ENCODE measurements around the gene DDX56. TPM values are rescaled to one million over a fixed set of nuclear protein-coding genes. Genes with fewer than 3 reads are reported as not detected.
"Not testable (repeated sequence)": the region's sequence is repeated elsewhere in the genome, so short reads cannot be mapped to it uniquely, and the experiment has no call there.

The DDX56 gene
- total and polyA plus RNA-seq, 7 donors: 38.1 to 85.8 (median 56.3) TPM

DNA sequence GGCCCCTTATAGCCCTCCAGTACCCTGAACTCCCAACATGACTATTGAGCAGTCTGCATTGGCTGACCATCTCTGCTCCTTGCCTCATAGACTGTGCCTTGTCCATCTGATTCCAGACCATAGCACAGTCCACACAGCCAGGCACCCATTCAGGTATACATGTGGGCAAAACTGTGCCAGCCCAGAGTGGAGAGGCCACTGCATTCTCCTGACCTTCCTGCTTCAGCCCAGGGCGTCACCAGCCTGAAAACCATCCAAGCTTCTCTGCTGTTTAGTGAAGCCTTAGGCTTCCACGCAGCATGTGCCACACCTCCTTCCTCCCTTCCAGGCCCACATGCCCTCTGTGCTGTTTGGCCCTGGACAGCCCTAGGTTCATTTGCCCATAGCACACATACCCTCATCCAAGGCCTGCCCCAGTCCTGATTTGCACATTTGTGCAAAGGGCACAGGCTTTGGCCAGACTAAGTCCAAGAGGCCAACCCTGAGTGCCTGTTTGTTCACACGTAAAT is 10.5 kb downstream of the DDX56 start:
- DNase-seq (no peak), ATAC-seq (no peak)
- TF ChIP-seq, protein P1, sequence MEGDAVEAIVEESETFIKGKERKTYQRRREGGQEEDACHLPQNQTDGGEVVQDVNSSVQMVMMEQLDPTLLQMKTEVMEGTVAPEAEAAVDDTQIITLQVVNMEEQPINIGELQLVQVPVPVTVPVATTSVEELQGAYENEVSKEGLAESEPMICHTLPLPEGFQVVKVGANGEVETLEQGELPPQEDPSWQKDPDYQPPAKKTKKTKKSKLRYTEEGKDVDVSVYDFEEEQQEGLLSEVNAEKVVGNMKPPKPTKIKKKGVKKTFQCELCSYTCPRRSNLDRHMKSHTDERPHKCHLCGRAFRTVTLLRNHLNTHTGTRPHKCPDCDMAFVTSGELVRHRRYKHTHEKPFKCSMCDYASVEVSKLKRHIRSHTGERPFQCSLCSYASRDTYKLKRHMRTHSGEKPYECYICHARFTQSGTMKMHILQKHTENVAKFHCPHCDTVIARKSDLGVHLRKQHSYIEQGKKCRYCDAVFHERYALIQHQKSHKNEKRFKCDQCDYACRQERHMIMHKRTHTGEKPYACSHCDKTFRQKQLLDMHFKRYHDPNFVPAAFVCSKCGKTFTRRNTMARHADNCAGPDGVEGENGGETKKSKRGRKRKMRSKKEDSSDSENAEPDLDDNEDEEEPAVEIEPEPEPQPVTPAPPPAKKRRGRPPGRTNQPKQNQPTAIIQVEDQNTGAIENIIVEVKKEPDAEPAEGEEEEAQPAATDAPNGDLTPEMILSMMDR (IDR thresholded peaks at IDR 0.05): no peak
- Histone ChIP-seq H3K27ac (no peak overlapping the region), H3K36me3 (ENCODE audit: insufficient read depth in 1 of 2, low read depth in 1 of 2) (peaks cover 5 to 46% of the 10 kb centered on the region in 2 donors), H3K4me3 (no peak overlapping the region), H3K9me3 (no peaks in the 10 kb centered on the region), H3K4me1 (peaks cover 7% of the 10 kb centered on the region), H3K27me3 (ENCODE audit: insufficient read depth in 3 of 3, low read length in 2 of 3) (no peaks in the 10 kb centered on the region)
- 76 to 85% (median 76%) methylated on average over 3 of the region's 3 CpGs for WGBS, 3 donors
- intact Hi-C loops (cut with DNase I): loop anchor here (10.0 kb wide), 1 partner anchor 188 kb away; no protein-coding TSS in a partner anchor

DNA sequence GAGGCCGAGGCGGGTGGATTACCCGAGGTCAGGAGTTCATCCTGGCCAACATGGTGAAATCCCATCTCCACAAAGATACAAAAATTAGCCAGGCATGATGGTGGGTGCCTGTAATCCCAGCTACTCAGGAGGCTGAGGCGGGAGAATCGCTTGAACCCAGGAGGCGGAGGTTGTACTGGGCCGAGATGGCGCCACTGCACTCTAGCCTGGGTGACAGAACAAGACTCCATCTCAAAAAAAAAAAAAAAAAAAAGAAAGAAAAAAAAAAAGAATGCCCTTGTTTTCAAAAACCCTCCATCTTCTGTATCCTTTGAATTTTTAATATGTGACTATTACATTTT is 11.1 kb downstream of the DDX56 start:
- H3K4me1 ChIP-seq; DNase-seq; H3K27ac ChIP-seq; H3K9me3 ChIP-seq; H3K4me3 ChIP-seq; ATAC-seq; H3K27me3 ChIP-seq (ENCODE audit: insufficient read depth in 3 of 3, low read length in 2 of 3): not testable (repeated sequence)
- H3K36me3 ChIP-seq (ENCODE audit: insufficient read depth in 1 of 2, low read depth in 1 of 2): peaks cover 4 to 39% of the 10 kb centered on the region in 2 donors
- intact Hi-C loops (cut with DNase I): loop anchor here (10.0 kb wide), 1 partner anchor 188 kb away; no protein-coding TSS in a partner anchor
- 81 to 84% (median 83%) methylated on average over 8 of the region's 8 CpGs for WGBS, 3 donors

DNA sequence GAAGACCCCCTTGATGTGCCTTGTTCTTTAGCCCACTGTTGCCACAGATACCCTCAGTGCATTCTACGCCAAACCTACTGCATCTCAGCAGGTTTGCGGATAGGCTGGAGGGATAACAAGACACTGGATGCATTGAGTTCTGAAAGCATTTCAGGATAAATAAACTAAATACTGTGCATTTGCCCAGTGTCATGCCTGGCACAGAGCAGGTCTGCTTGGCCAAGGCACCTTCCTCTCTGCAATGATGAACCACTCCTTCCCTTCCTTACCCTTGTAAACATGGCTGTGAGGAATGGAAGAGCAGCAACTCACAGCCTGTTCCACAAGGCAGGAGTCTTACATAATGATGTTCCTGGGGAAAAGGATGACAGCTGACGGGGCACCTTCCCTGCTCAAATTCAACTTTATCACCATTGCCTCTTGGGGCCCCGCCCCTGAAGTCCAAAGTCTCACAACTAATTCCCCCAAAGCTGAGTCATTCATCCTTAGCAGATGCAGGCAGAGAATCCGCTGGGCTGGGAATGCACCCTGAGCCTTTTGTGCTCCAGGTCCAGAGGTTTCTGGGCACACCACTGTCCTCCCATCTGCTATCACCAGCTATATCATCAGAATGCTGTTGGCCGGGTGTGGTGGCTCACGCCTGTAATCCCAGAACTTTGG is 11.6 kb downstream of the DDX56 start:
- 80 to 86% (median 86%) methylated on average over 7 of the region's 7 CpGs for WGBS, 3 donors
- H3K4me1 ChIP-seq: peaks cover 7% of the 10 kb centered on the region
- intact Hi-C loops (cut with DNase I): loop anchor here (10.0 kb wide), 1 partner anchor 187 kb away; no protein-coding TSS in a partner anchor

DNA sequence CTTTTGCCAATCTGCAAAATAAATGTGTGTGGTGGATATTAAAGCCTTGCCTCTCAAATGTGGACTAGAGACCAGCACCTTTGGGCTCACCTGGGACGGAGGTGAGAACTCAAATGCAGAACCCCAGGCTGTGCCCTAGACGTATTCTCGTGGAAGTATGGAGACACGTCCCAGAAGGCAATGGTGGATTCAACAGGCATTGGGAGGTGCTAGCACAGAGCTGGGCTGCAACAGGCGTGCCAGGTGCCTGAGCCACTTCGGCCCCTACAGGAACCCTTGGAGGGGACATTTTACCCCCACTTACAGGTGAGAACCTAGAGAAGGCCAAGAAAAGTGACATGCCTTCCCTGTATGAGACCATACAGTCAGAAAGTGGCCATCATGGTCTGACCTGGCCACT is 12.2 kb downstream of the DDX56 start:
- Histone ChIP-seq H3K4me3 (no peak overlapping the region), H3K36me3 (ENCODE audit: insufficient read depth in 1 of 2, low read depth in 1 of 2) (peaks cover 4 to 28% of the 10 kb centered on the region in 2 donors), H3K4me1 (peaks cover 7% of the 10 kb centered on the region), H3K9me3 (no peaks in the 10 kb centered on the region), H3K27me3 (ENCODE audit: insufficient read depth in 3 of 3, low read length in 2 of 3) (no peaks in the 10 kb centered on the region), H3K27ac (no peak overlapping the region)
- TF ChIP-seq, protein P1 (IDR thresholded peaks at IDR 0.05): no peak
- DNase-seq (no peak), ATAC-seq (no peak)
- intact Hi-C loops (cut with DNase I): loop anchor here (10.0 kb wide), 1 partner anchor 187 kb away; no protein-coding TSS in a partner anchor
- WGBS, 3 donors: 80 to 83% (median 82%) methylated on average over 6 of the region's 6 CpGs

More for the DNA sequence above, 11.6 kb downstream of the DDX56 start:
- ATAC-seq: peak in 2 of 4 donors; percentile 11 to 16
- no peaks in the 10 kb centered on the region for H3K9me3 ChIP-seq
- TF ChIP-seq, protein P1 (IDR thresholded peaks at IDR 0.05): no peak
- H3K27me3 ChIP-seq (ENCODE audit: insufficient read depth in 3 of 3, low read length in 2 of 3): no peaks in the 10 kb centered on the region
- H3K4me3 ChIP-seq: no peak overlapping the region
- DNase-seq: no peak
- H3K27ac ChIP-seq: no peak overlapping the region
- peaks cover 4 to 34% of the 10 kb centered on the region in 2 donors for H3K36me3 ChIP-seq (ENCODE audit: insufficient read depth in 1 of 2, low read depth in 1 of 2)

DNA sequence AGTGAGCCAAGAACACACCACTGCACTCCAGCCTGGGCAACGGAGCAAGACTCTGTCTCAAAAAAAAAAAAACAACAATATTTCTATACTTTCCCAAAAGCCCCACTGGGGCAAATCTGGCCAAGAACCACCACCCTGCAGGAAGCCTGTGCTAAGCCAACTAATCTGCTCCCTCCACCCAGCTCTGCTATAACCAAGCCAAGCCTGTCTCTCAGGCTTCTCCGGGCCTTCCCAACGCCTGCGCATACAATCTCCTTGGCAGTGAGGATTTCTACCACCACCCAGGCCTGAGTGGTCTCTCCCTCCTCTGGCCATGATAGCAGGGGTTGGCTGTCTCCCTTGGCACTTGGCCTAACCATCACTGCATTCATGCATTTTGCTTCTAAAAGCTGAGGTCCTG is 14.2 kb downstream of the DDX56 start:
- ATAC-seq (no peak), DNase-seq (no peak)
- Histone ChIP-seq H3K27me3 (ENCODE audit: insufficient read depth in 3 of 3, low read length in 2 of 3) (no peaks in the 10 kb centered on the region), H3K4me1 (peaks cover 4% of the 10 kb centered on the region), H3K4me3 (no peak overlapping the region), H3K27ac (no peak overlapping the region), H3K9me3 (no peaks in the 10 kb centered on the region), H3K36me3 (ENCODE audit: insufficient read depth in 1 of 2, low read depth in 1 of 2) (peaks cover 4 to 8% of the 10 kb centered on the region in 2 donors)
- TF ChIP-seq, protein P1 (IDR thresholded peaks at IDR 0.05): no peak
- intact Hi-C loops (cut with DNase I): loop anchor here in 1 of 2 donors (5.0 kb wide), 1 partner anchor 47 kb away; no protein-coding TSS in a partner anchor
- 69 to 84% (median 79%) methylated on average over 3 to 4 of the region's 4 CpGs for WGBS, 3 donors

Measured in psoas muscle (tissue), 8 donors.